IMR-90 (cell line): ENCODE results near the gene DLGAP4. TPM values are rescaled to one million over a fixed set of nuclear protein-coding genes. Genes with fewer than 3 reads are reported as not detected.

Experiments
- ATAC-seq: fragments of 200-7000 bp; cut with Tn5 transposase; 2 replicates; pipeline ENCODE4 v1.9.1; 2020; ENCODE audit warnings: low read depth, mild to moderate bottlenecking, moderate library complexity
- BruUV-seq: library from RNA; stranded (reverse); fragments of 400-500 nt; replicated peaks from 2 replicates; lab custom pipeline; 2021; lab: Mats Ljungman, UMichigan
- CTCF ChIA-PET: fragments of 300-600 bp; formaldehyde crosslinking; extraction: SDS; loops from one replicate; lab custom pipeline; 2021; ENCODE audit warnings: antibody characterized with exemption; lab: Yijun Ruan, JAX
- POLR2A ChIA-PET: fragments of 300-600 bp; sonication (Branson Sonifier 250); formaldehyde crosslinking; loops from one replicate; lab custom pipeline; 2022; ENCODE audit warnings: antibody characterized with exemption; ENCODE audit not compliant: unreplicated experiment; lab: Charles Lee
- DNase-seq: peaks from one replicate; pipeline ENCODE4 v3.0.0; 2013
- H2AFZ ChIP-seq: replicated peaks from 2 replicates; pipeline ENCODE3; 2013; ENCODE audit warnings: low read length, mild to moderate bottlenecking; ENCODE audit not compliant: poor library complexity
- H2AK5ac ChIP-seq: 2 replicates; pipeline ENCODE4 v1.6.1; 2013; ENCODE audit warnings: low read depth, low read length, inconsistent platforms
- H2AK9ac ChIP-seq: replicated peaks from 2 replicates; pipeline ENCODE3; 2013; ENCODE audit warnings: mild to moderate bottlenecking, low read depth, low read length, moderate library complexity; ENCODE audit not compliant: poor library complexity
- H2BK120ac ChIP-seq: 2 replicates; pipeline ENCODE4 v1.6.1; 2013; ENCODE audit warnings: low read depth, low read length, inconsistent platforms
- H2BK15ac ChIP-seq: 3 replicates; pipeline ENCODE4 v1.6.1; 2013; ENCODE audit warnings: low read depth, low read length, inconsistent platforms
- H2BK20ac ChIP-seq: 2 replicates; pipeline ENCODE4 v1.6.1; 2013; ENCODE audit warnings: low read depth, mild to moderate bottlenecking, inconsistent platforms, low read length, moderate library complexity
- H2BK5ac ChIP-seq: 2 replicates; pipeline ENCODE4 v1.6.1; 2013; ENCODE audit warnings: mild to moderate bottlenecking, low read depth, low read length, inconsistent platforms; ENCODE audit not compliant: poor library complexity, severe bottlenecking
- H3K14ac ChIP-seq: replicated peaks from 2 replicates; pipeline ENCODE4 v1.6.1; 2013; ENCODE audit warnings: low read depth, low read length, inconsistent platforms
- H3K18ac ChIP-seq: 2 replicates; pipeline ENCODE4 v1.6.1; 2013; ENCODE audit warnings: low read depth, low read length, control low read depth
- H3K23ac ChIP-seq: 2 replicates; pipeline ENCODE4 v1.6.1; 2013; ENCODE audit warnings: low read depth, low read length, inconsistent platforms
- H3K27ac ChIP-seq: 2 replicates; pipeline ENCODE4 v1.5.1; 2013; ENCODE audit warnings: mild to moderate bottlenecking, control low read depth, low read length; ENCODE audit not compliant: insufficient read depth
- H3K27me3 ChIP-seq: 2 replicates; pipeline ENCODE4 v1.6.1; 2013; ENCODE audit warnings: low read length; ENCODE audit not compliant: control insufficient read depth, insufficient read depth
- H3K36me3 ChIP-seq: 2 replicates; pipeline ENCODE4 v1.6.1; 2013; ENCODE audit warnings: low read length, mixed read lengths; ENCODE audit not compliant: control insufficient read depth, insufficient read depth
- H3K4ac ChIP-seq: 2 replicates; pipeline ENCODE4 v1.6.1; 2013; ENCODE audit warnings: low read depth, low read length, inconsistent platforms
- H3K4me1 ChIP-seq: 2 replicates; pipeline ENCODE4 v1.6.1; 2013; ENCODE audit warnings: low read length, mixed read lengths; ENCODE audit not compliant: control insufficient read depth, insufficient read depth
- H3K4me2 ChIP-seq: 2 replicates; pipeline ENCODE4 v1.6.1; 2013; ENCODE audit warnings: low read depth, mild to moderate bottlenecking, control low read depth, low read length, moderate library complexity
- H3K4me3 ChIP-seq: 2 replicates; pipeline ENCODE4 v1.5.1; 2013; ENCODE audit warnings: low read depth, mild to moderate bottlenecking, control low read depth, low read length, moderate library complexity; ENCODE audit not compliant: insufficient read depth
- H3K56ac ChIP-seq: 2 replicates; pipeline ENCODE4 v1.6.1; 2013; ENCODE audit warnings: low read length, inconsistent platforms; ENCODE audit not compliant: insufficient read depth; ENCODE audit errors: extremely low read depth
- H3K79me1 ChIP-seq, 2 experiments: 2 replicates each; pipeline ENCODE4 v1.6.1; 2013; ENCODE audit warnings: low read length in 2 of 2, inconsistent platforms in 1 of 2, low read depth in 1 of 2
- H3K9ac ChIP-seq: 2 replicates; pipeline ENCODE4 v1.6.1; 2013; ENCODE audit warnings: low read depth, low read length, control low read depth
- H3K9me1 ChIP-seq: 2 replicates; pipeline ENCODE4 v1.6.1; 2013; ENCODE audit warnings: low read length, inconsistent platforms; ENCODE audit not compliant: insufficient read depth
- H3K9me3 ChIP-seq: 2 replicates; pipeline ENCODE4 v1.6.1; 2013; ENCODE audit warnings: low read length; ENCODE audit not compliant: control insufficient read depth, insufficient read depth
- H4K20me1 ChIP-seq: 2 replicates; pipeline ENCODE4 v1.6.1; 2013; ENCODE audit warnings: low read length, inconsistent platforms; ENCODE audit not compliant: insufficient read depth
- H4K5ac ChIP-seq: 2 replicates; pipeline ENCODE4 v1.6.1; 2013; ENCODE audit warnings: mild to moderate bottlenecking, low read depth, low read length, control low read depth
- H4K8ac ChIP-seq, 2 experiments: 2 replicates each; pipeline ENCODE4 v1.6.1; 2013; ENCODE audit warnings: low read depth in 2 of 2, low read length in 2 of 2, control low read depth in 1 of 2, inconsistent platforms in 1 of 2
- H4K91ac ChIP-seq: 2 replicates; pipeline ENCODE4 v1.6.1; 2013; ENCODE audit warnings: low read depth, low read length, inconsistent platforms; ENCODE audit not compliant: insufficient read depth
- MXI1 ChIP-seq: IDR thresholded peaks from 2 replicates; pipeline ENCODE4 v1.6.1; 2012; ENCODE audit warnings: low read depth, mild to moderate bottlenecking, low read length, moderate library complexity, borderline replicate concordance
- POLR2A ChIP-seq: IDR thresholded peaks from 2 replicates; pipeline ENCODE4 v1.6.1; 2012; ENCODE audit warnings: mild to moderate bottlenecking, low read depth, low read length
- RAD21 ChIP-seq: IDR thresholded peaks from 2 replicates; pipeline ENCODE4 v1.6.1; 2012; ENCODE audit warnings: low read length, improper control_type of control experiment
- RCOR1 ChIP-seq: IDR thresholded peaks from 2 replicates; pipeline ENCODE4 v1.6.1; 2012; ENCODE audit warnings: mild to moderate bottlenecking, low read length, improper control_type of control experiment; ENCODE audit not compliant: insufficient replicate concordance
- RFX5 ChIP-seq: IDR thresholded peaks from 2 replicates; pipeline ENCODE4 v1.8.0; 2012; ENCODE audit warnings: low read depth, mild to moderate bottlenecking, low read length, moderate library complexity
- WGBS, 2 experiments: methylation state at CpG; one replicate each; pipeline versions ENCODE4 v1.1.5 to v1.1.7; 2013; ENCODE audit warnings: missing lambda C conversion rate in 2 of 2; ENCODE audit not compliant: insufficient read length in 1 of 2; ENCODE audit errors: extremely low coverage in 2 of 2; 5-methylcytosine and 5-hydroxymethylcytosine counted together
- dilution Hi-C: fragments of 300-500 bp; cut with HindIII; formaldehyde crosslinking; loops from one replicate; pipeline ENCODE4 v1.14.3; 2018; ENCODE audit warnings: low sequenced_read_pairs; ENCODE audit not compliant: unreplicated experiment
- in situ Hi-C: fragments of 300-500 bp; cut with MboI; formaldehyde crosslinking; loops from 3 replicates; pipeline ENCODE4 v1.14.3; 2019; ENCODE audit warnings: low sequenced_read_pairs, inconsistent platforms, mixed read lengths
- intact Hi-C: fragments of 100-400 bp; cut with micrococcal nuclease; formaldehyde crosslinking; loops from 2 replicates; pipeline ENCODE4 v1.10.0; 2022
- polyA plus RNA-seq, 3 experiments: library from polyadenylated mRNA; depleted of rRNA; stranded (reverse); fragments of >200 nt; gene quantifications; 2 replicates each; pipeline ENCODE4 v1.2.3, GENCODE V29; 2012; ENCODE audit warnings: low replicate concordance in 1 of 3
- total RNA-seq: library from RNA; depleted of rRNA; stranded (reverse); fragments of >200 nt; gene quantifications from 2 replicates; pipeline ENCODE4 v1.2.3, GENCODE V29; 2012
- TF ChIP-seq, protein P1 (sequence below): fragments of 150-350 bp; IDR thresholded peaks from 2 replicates; pipeline ENCODE4 v1.6.1; 2016; ENCODE audit warnings: low read depth, mild to moderate bottlenecking, low read length, moderate library complexity, borderline replicate concordance
- TF ChIP-seq, protein P2 (sequence below): conservative IDR thresholded peaks from 2 replicates; pipeline ENCODE4 v1.5.1; 2012; ENCODE audit warnings: mild to moderate bottlenecking, low read depth, low read length, improper control_type of control experiment
- TF ChIP-seq, protein P3 (sequence below): fragments of 150-350 bp; IDR thresholded peaks from 2 replicates; pipeline ENCODE4 v1.6.1; 2017; ENCODE audit warnings: mild to moderate bottlenecking, antibody characterized with exemption, low read length, low read depth

The DLGAP4 gene
- total and polyA plus RNA-seq, 2 of the 4 experiments (the other 2 are of a cell fraction): 32.3 to 73.2 TPM

DNA sequence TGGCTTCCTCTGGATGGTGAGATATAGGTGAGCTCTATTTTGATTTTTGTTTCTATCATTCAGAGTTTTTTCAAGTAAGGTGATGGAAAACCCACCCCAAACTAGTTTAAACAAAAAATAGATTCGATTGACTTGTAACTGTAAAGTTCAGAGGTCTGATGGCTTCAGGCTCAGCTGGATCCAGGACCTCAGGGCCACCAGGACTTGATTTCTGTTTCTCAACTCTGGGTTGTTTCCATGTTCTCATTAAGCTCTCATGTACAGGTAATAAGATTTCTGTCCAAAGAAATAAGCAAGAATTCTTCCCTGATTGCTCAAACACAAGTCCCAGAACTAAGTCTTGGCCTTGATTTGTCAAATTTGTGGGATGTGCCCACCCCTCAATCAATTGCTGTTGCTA lies 67.0 kb downstream of the DLGAP4 start:
- no peak overlapping the region for H3K4me3 ChIP-seq
- H3K4ac ChIP-seq: no peak overlapping the region
- no peak overlapping the region for H2BK20ac ChIP-seq
- ATAC-seq (no peak), DNase-seq (no peak)
- H3K9ac ChIP-seq: no peak overlapping the region
- dilution Hi-C loops: no loop called here
- no peak overlapping the region for H2BK5ac ChIP-seq
- H3K4me2 ChIP-seq: no peak overlapping the region
- H3K27me3 ChIP-seq: peaks cover 23% of the 10 kb centered on the region
- H3K27ac ChIP-seq: no peak overlapping the region
- no peak overlapping the region for H3K18ac ChIP-seq
- in situ Hi-C loops: no loop called here
- TF ChIP-seq, protein P1, sequence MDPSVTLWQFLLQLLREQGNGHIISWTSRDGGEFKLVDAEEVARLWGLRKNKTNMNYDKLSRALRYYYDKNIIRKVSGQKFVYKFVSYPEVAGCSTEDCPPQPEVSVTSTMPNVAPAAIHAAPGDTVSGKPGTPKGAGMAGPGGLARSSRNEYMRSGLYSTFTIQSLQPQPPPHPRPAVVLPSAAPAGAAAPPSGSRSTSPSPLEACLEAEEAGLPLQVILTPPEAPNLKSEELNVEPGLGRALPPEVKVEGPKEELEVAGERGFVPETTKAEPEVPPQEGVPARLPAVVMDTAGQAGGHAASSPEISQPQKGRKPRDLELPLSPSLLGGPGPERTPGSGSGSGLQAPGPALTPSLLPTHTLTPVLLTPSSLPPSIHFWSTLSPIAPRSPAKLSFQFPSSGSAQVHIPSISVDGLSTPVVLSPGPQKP: no peak
- TF ChIP-seq, protein P2, sequence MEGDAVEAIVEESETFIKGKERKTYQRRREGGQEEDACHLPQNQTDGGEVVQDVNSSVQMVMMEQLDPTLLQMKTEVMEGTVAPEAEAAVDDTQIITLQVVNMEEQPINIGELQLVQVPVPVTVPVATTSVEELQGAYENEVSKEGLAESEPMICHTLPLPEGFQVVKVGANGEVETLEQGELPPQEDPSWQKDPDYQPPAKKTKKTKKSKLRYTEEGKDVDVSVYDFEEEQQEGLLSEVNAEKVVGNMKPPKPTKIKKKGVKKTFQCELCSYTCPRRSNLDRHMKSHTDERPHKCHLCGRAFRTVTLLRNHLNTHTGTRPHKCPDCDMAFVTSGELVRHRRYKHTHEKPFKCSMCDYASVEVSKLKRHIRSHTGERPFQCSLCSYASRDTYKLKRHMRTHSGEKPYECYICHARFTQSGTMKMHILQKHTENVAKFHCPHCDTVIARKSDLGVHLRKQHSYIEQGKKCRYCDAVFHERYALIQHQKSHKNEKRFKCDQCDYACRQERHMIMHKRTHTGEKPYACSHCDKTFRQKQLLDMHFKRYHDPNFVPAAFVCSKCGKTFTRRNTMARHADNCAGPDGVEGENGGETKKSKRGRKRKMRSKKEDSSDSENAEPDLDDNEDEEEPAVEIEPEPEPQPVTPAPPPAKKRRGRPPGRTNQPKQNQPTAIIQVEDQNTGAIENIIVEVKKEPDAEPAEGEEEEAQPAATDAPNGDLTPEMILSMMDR: no peak
- TF ChIP-seq RCOR1 (no peak), RFX5 (no peak), RAD21 (no peak), MXI1 (no peak), POLR2A (no peak)
- TF ChIP-seq, protein P3, sequence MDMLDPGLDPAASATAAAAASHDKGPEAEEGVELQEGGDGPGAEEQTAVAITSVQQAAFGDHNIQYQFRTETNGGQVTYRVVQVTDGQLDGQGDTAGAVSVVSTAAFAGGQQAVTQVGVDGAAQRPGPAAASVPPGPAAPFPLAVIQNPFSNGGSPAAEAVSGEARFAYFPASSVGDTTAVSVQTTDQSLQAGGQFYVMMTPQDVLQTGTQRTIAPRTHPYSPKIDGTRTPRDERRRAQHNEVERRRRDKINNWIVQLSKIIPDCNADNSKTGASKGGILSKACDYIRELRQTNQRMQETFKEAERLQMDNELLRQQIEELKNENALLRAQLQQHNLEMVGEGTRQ: no peak
- BruUV-seq: no TSS peak
- no peak overlapping the region for H3K56ac ChIP-seq
- no peaks in the 10 kb centered on the region for H4K20me1 ChIP-seq
- intact Hi-C loops: no loop called here
- H4K5ac ChIP-seq: no peak overlapping the region
- H2BK15ac ChIP-seq: no peak overlapping the region
- no peak overlapping the region for H2AFZ ChIP-seq
- no peak overlapping the region for H2BK120ac ChIP-seq
- H3K9me3 ChIP-seq: no peaks in the 10 kb centered on the region
- no peak overlapping the region for H4K8ac ChIP-seq
- ChIA-PET CTCF (no interaction called here), POLR2A (no interaction called here)
- no peak overlapping the region for H3K23ac ChIP-seq
- no peaks in the 10 kb centered on the region for H3K4me1 ChIP-seq
- H3K79me1 ChIP-seq: no peaks in the 10 kb centered on the region
- no peak overlapping the region for H3K14ac ChIP-seq
- no peaks in the 10 kb centered on the region for H3K36me3 ChIP-seq
- no peak overlapping the region for H2AK9ac ChIP-seq
- H3K9me1 ChIP-seq: 0 out of 2 replicates have a peak, but pooled peaks cover 3% of the 10 kb centered on the region
- no peak overlapping the region for H4K91ac ChIP-seq
- no peak overlapping the region for H2AK5ac ChIP-seq
- no CpG with 5 or more reads among the region's 1 CpG for WGBS, 2 experiments
